Panc1 (cell line): Measurements from ENCODE around the gene LEMD2. TPM values are rescaled to one million over a fixed set of nuclear protein-coding genes. Genes with fewer than 3 reads are reported as not detected.

Source experiments
- ATAC-seq: fragments of 200-7000 bp; cut with Tn5 transposase; 2 replicates; pipeline ENCODE4 v1.9.1; 2020; ENCODE audit warnings: mild to moderate bottlenecking, moderate library complexity
- BruUV-seq: library from RNA; stranded (reverse); fragments of 400-500 nt; replicated peaks from 2 replicates; lab custom pipeline; 2021; lab: Mats Ljungman, UMichigan
- CTCF ChIA-PET: fragments of 300-600 bp; sonication (Branson Sonifier 250); formaldehyde crosslinking; loops from one replicate; lab custom pipeline; 2022; ENCODE audit warnings: antibody characterized with exemption; lab: Charles Lee
- POLR2A ChIA-PET: fragments of 300-600 bp; sonication (Branson Sonifier 250); formaldehyde crosslinking; loops from one replicate; lab custom pipeline; 2022; ENCODE audit warnings: antibody characterized with exemption; lab: Charles Lee
- DNase-seq: peaks from one replicate; pipeline ENCODE4 v3.0.0-alpha.2; 2010; ENCODE audit warnings: low read depth, low spot score
- H3K27ac ChIP-seq: 2 replicates; pipeline ENCODE4 v1.5.1; 2011; ENCODE audit warnings: mild to moderate bottlenecking, low read length, inconsistent platforms
- H3K27me3 ChIP-seq: fragments of 200-500 bp; sonication (Bioruptor generic); 2 replicates; pipeline ENCODE4 v1.6.0; 2014; ENCODE audit warnings: low read length, inconsistent platforms; ENCODE audit not compliant: control insufficient read depth, insufficient read depth
- H3K36me3 ChIP-seq: fragments of 200-500 bp; sonication (Bioruptor generic); 2 replicates; pipeline ENCODE4 v1.5.1; 2014; ENCODE audit warnings: inconsistent platforms, mild to moderate bottlenecking, low read length, moderate library complexity; ENCODE audit not compliant: control insufficient read depth, insufficient read depth
- H3K4me1 ChIP-seq: 2 replicates; pipeline ENCODE4 v1.5.1; 2011; ENCODE audit warnings: inconsistent platforms, mild to moderate bottlenecking, low read length, moderate library complexity; ENCODE audit not compliant: control insufficient read depth, insufficient read depth
- H3K4me3 ChIP-seq, 2 experiments: 2 replicates each; pipeline ENCODE4 v1.5.1; 2011 to 2012; ENCODE audit warnings: low read depth in 2 of 2, low read length in 2 of 2, mild to moderate bottlenecking in 2 of 2, inconsistent platforms in 1 of 2, moderate library complexity in 1 of 2
- H3K9me3 ChIP-seq: fragments of 200-500 bp; sonication (Bioruptor generic); 2 replicates; pipeline ENCODE4 v1.5.1; 2014; ENCODE audit warnings: low read depth, mild to moderate bottlenecking, inconsistent platforms, low read length, moderate library complexity; ENCODE audit not compliant: control insufficient read depth, insufficient read depth
- CTCF ChIP-seq: fragments of 450-650 bp; IDR thresholded peaks from 2 replicates; pipeline ENCODE4 v1.5.1; 2017; ENCODE audit warnings: mild to moderate bottlenecking
- POLR2AphosphoS5 ChIP-seq: IDR thresholded peaks from 2 replicates; pipeline ENCODE4 v1.6.1; 2012; ENCODE audit warnings: mild to moderate bottlenecking, low read depth, low read length, moderate library complexity
- REST ChIP-seq, 2 experiments: IDR thresholded peaks; 2 replicates each; pipeline ENCODE4 v1.6.1; 2011 to 2012; ENCODE audit warnings: low read depth in 2 of 2, control low read depth in 1 of 2, low read length in 1 of 2, mild to moderate bottlenecking in 1 of 2, moderate library complexity in 1 of 2; ENCODE audit not compliant: insufficient read depth in 1 of 2
- SIN3A ChIP-seq: IDR thresholded peaks from 2 replicates; pipeline ENCODE4 v1.6.1; 2012; ENCODE audit warnings: low read depth, mild to moderate bottlenecking, low read length, moderate library complexity, borderline replicate concordance; ENCODE audit not compliant: insufficient read depth
- TCF7L2 ChIP-seq: IDR thresholded peaks from 2 replicates; pipeline ENCODE4 v1.6.1; 2011; ENCODE audit warnings: mild to moderate bottlenecking, low read depth, low read length, inconsistent platforms
- in situ Hi-C: cut with HindIII; loops from 2 replicates; pipeline ENCODE4 v1.10.0; 2016; ENCODE audit warnings: low sequenced_read_pairs, low pct_unique_long_range_greater_than_20kb
- intact Hi-C: fragments of 100-400 bp; cut with micrococcal nuclease; formaldehyde crosslinking; loops from one replicate; pipeline ENCODE4 v1.10.0; 2022; ENCODE audit not compliant: unreplicated experiment
- total RNA-seq: library from RNA; stranded (reverse); gene quantifications from one replicate; pipeline ENCODE4 v1.2.1, GENCODE V29; 2021; ENCODE audit not compliant: unreplicated experiment

Gene LEMD2
- total RNA-seq, 1 experiment from 2014 or later = 89.8 TPM

- ATAC-seq (no peak), DNase-seq (no peak)
- H3K36me3 ChIP-seq = no peaks in the 10 kb centered on the region
- ChIA-PET POLR2A (no interaction called here), CTCF (interaction anchor here (0.6 kb wide), 1 partner anchor 370 kb away, joined by 11 read pairs; no protein-coding TSS in a partner anchor)
- peaks cover 9% of the 10 kb centered on the region for H3K4me1 ChIP-seq
- H3K27me3 ChIP-seq = no peaks in the 10 kb centered on the region
- TF ChIP-seq POLR2AphosphoS5 (no peak), REST (IDR thresholded peaks at IDR 0.05; ENCODE audit: insufficient read depth in 1 of 2, low read depth in 2 of 2, low read length in 1 of 2) (no peak), CTCF (no peak), TCF7L2 (no peak), SIN3A (no peak)
- in situ Hi-C loops = no loop called here
- H3K9me3 ChIP-seq = no peaks in the 10 kb centered on the region
- no peak overlapping the region for H3K27ac ChIP-seq
- intact Hi-C loops = loop anchor here (10.0 kb wide), 1 partner anchor 414 kb away; no protein-coding TSS in a partner anchor
- no peak overlapping the region for H3K4me3 ChIP-seq
- no TSS peak for BruUV-seq
These were observed 48.1 kb downstream of the LEMD2 start for GRCh38 chr6:33740794-33741193.

GRCh38 chr6:33740204-33740608, 48.7 kb downstream of the LEMD2 start:
- no peak overlapping the region for H3K4me3 ChIP-seq
- no peaks in the 10 kb centered on the region for H3K27me3 ChIP-seq
- ChIA-PET POLR2A (no interaction called here), CTCF (no interaction called here)
- TF ChIP-seq POLR2AphosphoS5 (no peak), REST (IDR thresholded peaks at IDR 0.05; ENCODE audit: insufficient read depth in 1 of 2, low read depth in 2 of 2, low read length in 1 of 2) (no peak), SIN3A (no peak), TCF7L2 (no peak), CTCF (no peak)
- in situ Hi-C loops = no loop called here
- H3K4me1 ChIP-seq = peaks cover 4% of the 10 kb centered on the region
- ATAC-seq = no peak
- H3K36me3 ChIP-seq = no peaks in the 10 kb centered on the region
- intact Hi-C loops = loop anchor here (10.0 kb wide), 1 partner anchor 415 kb away; no protein-coding TSS in a partner anchor
- H3K9me3 ChIP-seq = no peaks in the 10 kb centered on the region
- no peak for DNase-seq
- BruUV-seq = no TSS peak
- H3K27ac ChIP-seq = no peak overlapping the region
